Gastrocnemius medialis (tissue), 4 donors: ENCODE measurements around the gene ADORA2A. TPM values are rescaled to one million over a fixed set of nuclear protein-coding genes. Genes with fewer than 3 reads are reported as not detected.
A peak's percentile ranks its signal among the peaks of the same experiment; 100 is the strongest.

ENCODE experiments used
- ATAC-seq, 2 donors: fragments of 150-250 bp; one replicate each; pipeline ENCODE4 v1.9.1; 2016
- DNase-seq, 2 donors: peaks; one replicate each; pipeline ENCODE4 v3.0.0-alpha.2; 2019
- H3K27ac ChIP-seq, 4 donors: fragments of 200-600 bp; sonication (generic); 1 replicate in 1 of 4; 2 replicates in 3 of 4; pipeline ENCODE4 v1.5.1; 2016 to 2018; ENCODE audit warnings: mild to moderate bottlenecking in 2 of 4, moderate library complexity in 1 of 4
- H3K27me3 ChIP-seq, 3 donors: fragments of 200-600 bp; sonication (generic) in 2 of 3; 1 replicate in 1 of 3; 2 replicates in 2 of 3; pipeline versions ENCODE4 v1.5.1 to v1.6.0; 2016 to 2019; ENCODE audit warnings: mild to moderate bottlenecking in 1 of 3, moderate library complexity in 1 of 3
- H3K36me3 ChIP-seq, 2 donors: fragments of 200-600 bp; sonication (generic) in 1 of 2; one replicate each; pipeline ENCODE4 v1.5.1; 2017 to 2018
- H3K4me1 ChIP-seq, 2 donors: fragments of 200-600 bp; sonication (generic) in 1 of 2; one replicate each; pipeline ENCODE4 v1.5.1; 2016 to 2017; ENCODE audit warnings: mild to moderate bottlenecking in 2 of 2
- H3K4me3 ChIP-seq, 4 donors: fragments of 200-600 bp; sonication (generic) in 3 of 4; 1 replicate in 1 of 4; 2 replicates in 3 of 4; pipeline ENCODE4 v1.5.1; 2016 to 2019; ENCODE audit warnings: mild to moderate bottlenecking in 2 of 4
- H3K9me3 ChIP-seq, 3 donors: fragments of 200-600 bp; sonication (generic) in 2 of 3; 1 replicate in 1 of 3; 2 replicates in 2 of 3; pipeline ENCODE4 v1.5.1; 2016 to 2019
- CTCF ChIP-seq, 5 experiments: fragments of 450-650 bp in 3 of 5; fragments of 200-600 bp in 2 of 5; sonication (generic) in 2 of 5; IDR thresholded peaks in 4 of 5; conservative IDR thresholded peaks in 1 of 5; 1 replicate in 4 of 5; 2 replicates in 1 of 5; pipeline ENCODE4 v1.5.1; 2016 to 2019; ENCODE audit warnings: antibody characterized with exemption in 5 of 5, mild to moderate bottlenecking in 3 of 5, moderate library complexity in 3 of 5
- POLR2A ChIP-seq, 2 donors: fragments of 450-650 bp; IDR thresholded peaks; one replicate each; pipeline ENCODE4 v1.6.1; 2017; ENCODE audit warnings: antibody characterized with exemption in 2 of 2, mild to moderate bottlenecking in 2 of 2, moderate library complexity in 2 of 2
- in situ Hi-C, 4 donors: fragments of 200-750 bp; cut with MboI; loops; one replicate each; pipeline versions ENCODE4 v1.15.0 to v1.8.0; 2017; ENCODE audit warnings: low sequenced_read_pairs in 4 of 4
- intact Hi-C: fragments of 100-400 bp; cut with DNase I; formaldehyde crosslinking; loops from one replicate; pipeline ENCODE4 v1.15.1; 2023; ENCODE audit warnings: low total_unique reads
- total RNA-seq, 4 donors: library from RNA; depleted of rRNA; stranded (reverse); fragments of >200 nt; gene quantifications; one replicate each; pipeline versions ENCODE4 v1.1.0 to v1.2.3, GENCODE V29; 2016

The ADORA2A gene
- total RNA-seq, 4 donors from 2014 or later: 0.39 to 3.6 (median 1.2) TPM

- no peak for ATAC-seq
- peaks cover 30 to 31% of the 10 kb centered on the region in 2 donors for H3K4me1 ChIP-seq
- intact Hi-C loops (no loop called here), in situ Hi-C loops (loop anchor here in 3 of 4 donors (10.0 to 25.0 kb wide), 3 partner anchors 73 to 331 kb away; partner anchors contain the start of gene PIWIL3 (in 1 of the 3))
- H3K36me3 ChIP-seq: no peaks in the 10 kb centered on the region
- no peak for DNase-seq
- H3K9me3 ChIP-seq: no peaks in the 10 kb centered on the region
- TF ChIP-seq POLR2A (IDR thresholded peaks at IDR 0.05): no peak
- TF ChIP-seq CTCF (IDR thresholded peaks at IDR 0.05 in 4 of 5, conservative IDR thresholded peaks at IDR 0.05 in 1 of 5): no peak
- no peaks in the 10 kb centered on the region for H3K27me3 ChIP-seq
- H3K4me3 ChIP-seq: no peak overlapping the region
- H3K27ac ChIP-seq: peak overlapping the region; percentile 40 to 59 (median 48)
Measured at GRCh38 chr22:24431309-24432034, 4.1 kb downstream of the ADORA2A start.

- in situ Hi-C loops: loop anchor here in 3 of 4 donors (10.0 to 25.0 kb wide), 3 partner anchors 73 to 330 kb away; partner anchors contain the start of gene PIWIL3 (in 1 of the 3)
- peaks cover 30 to 31% of the 10 kb centered on the region in 2 donors for H3K4me1 ChIP-seq
- H3K27ac ChIP-seq: peak overlapping the region; percentile 40 to 59 (median 48)
- no peak for DNase-seq
- peak in 1 of 2 donors; percentile 42 for ATAC-seq
- no peaks in the 10 kb centered on the region for H3K27me3 ChIP-seq
- TF ChIP-seq CTCF (IDR thresholded peaks at IDR 0.05 in 4 of 5, conservative IDR thresholded peaks at IDR 0.05 in 1 of 5): no peak
- TF ChIP-seq POLR2A (IDR thresholded peaks at IDR 0.05): no peak
- H3K4me3 ChIP-seq: no peak overlapping the region
- intact Hi-C loops: no loop called here
- no peaks in the 10 kb centered on the region for H3K9me3 ChIP-seq
- H3K36me3 ChIP-seq: no peaks in the 10 kb centered on the region
Measured at GRCh38 chr22:24432059-24432853, 4.9 kb downstream of the ADORA2A start.

GRCh38 chr22:24433001-24433827 lies 5.8 kb downstream of the ADORA2A start:
- Histone ChIP-seq H3K27ac (peak overlapping the region; percentile 19 to 65 (median 50)), H3K4me3 (no peak overlapping the region), H3K27me3 (no peaks in the 10 kb centered on the region), H3K36me3 (no peaks in the 10 kb centered on the region), H3K9me3 (no peaks in the 10 kb centered on the region), H3K4me1 (peaks cover 30 to 31% of the 10 kb centered on the region in 2 donors)
- ATAC-seq (no peak), DNase-seq (peak in 1 of 2 donors; percentile 8)
- intact Hi-C loops (no loop called here), in situ Hi-C loops (loop anchor here in 3 of 4 donors (10.0 to 25.0 kb wide), 3 partner anchors 72 to 329 kb away; partner anchors contain the start of gene PIWIL3 (in 1 of the 3))
- TF ChIP-seq POLR2A (IDR thresholded peaks at IDR 0.05): no peak
- no peak for TF ChIP-seq CTCF (IDR thresholded peaks at IDR 0.05 in 4 of 5, conservative IDR thresholded peaks at IDR 0.05 in 1 of 5)

- intact Hi-C loops: no loop called here
- H3K4me1 ChIP-seq: peaks cover 30 to 31% of the 10 kb centered on the region in 2 donors
Measured at GRCh38 chr22:24433828-24434470, 6.5 kb downstream of the ADORA2A start.

More at GRCh38 chr22:24433828-24434470, 6.5 kb downstream of the ADORA2A start:
- no peak overlapping the region for H3K4me3 ChIP-seq
- no peaks in the 10 kb centered on the region for H3K27me3 ChIP-seq
- in situ Hi-C loops: loop anchor here in 3 of 4 donors (10.0 to 25.0 kb wide), 3 partner anchors 71 to 328 kb away; partner anchors contain the start of gene PIWIL3 (in 1 of the 3)
- ATAC-seq (peak; percentile 13 to 24), DNase-seq (peak in 1 of 2 donors; percentile 20)
- no peaks in the 10 kb centered on the region for H3K36me3 ChIP-seq
- H3K9me3 ChIP-seq: no peaks in the 10 kb centered on the region
- peak overlapping the region; percentile 47 to 65 (median 57) for H3K27ac ChIP-seq
- TF ChIP-seq POLR2A (IDR thresholded peaks at IDR 0.05) (no peak), CTCF (IDR thresholded peaks at IDR 0.05 in 4 of 5, conservative IDR thresholded peaks at IDR 0.05 in 1 of 5) (no peak)
